ENCODE measurements around the gene ARHGAP15.

The ARHGAP15 gene

DNA sequence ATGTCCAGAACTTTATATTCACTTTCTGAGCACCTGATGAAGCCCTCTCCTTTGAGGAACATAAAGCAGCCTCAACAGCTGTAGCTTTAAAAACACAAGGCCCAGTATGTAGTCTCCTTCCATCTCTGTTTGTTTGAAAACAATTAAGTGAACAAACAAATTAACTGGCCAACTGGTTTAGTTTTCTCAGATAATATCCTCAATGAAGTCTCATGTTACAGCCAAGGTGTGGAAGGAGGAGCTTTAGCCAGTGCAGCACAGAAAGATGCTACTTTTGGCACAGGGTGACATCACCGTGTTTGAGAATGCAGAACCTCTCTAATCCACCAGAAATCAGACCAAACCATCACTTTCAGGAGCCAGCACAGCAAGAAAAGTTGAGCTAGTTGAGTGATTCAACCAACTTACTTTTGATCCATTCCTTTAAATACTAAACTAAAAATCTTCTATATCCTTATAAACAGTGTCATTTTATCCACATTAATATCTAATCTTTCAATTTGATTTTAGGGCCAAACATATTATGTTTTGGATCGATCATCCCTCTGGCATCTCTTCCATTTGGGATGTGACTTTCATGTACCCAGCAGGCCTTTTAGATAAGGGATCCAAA lies 488.7 kb downstream of the ARHGAP15 start:
- Mint-ChIP-seq H3K9me3 (ENCODE audit: low read depth) (no peaks in the 10 kb centered on the region), H3K36me3 (peaks cover 39% of the 10 kb centered on the region), H3K4me1 (ENCODE audit: low read depth) (peaks cover 41% of the 10 kb centered on the region), H3K27ac (peak overlapping the region; percentile 68), H3K4me3 (no peak overlapping the region), H3K27me3 (no peaks in the 10 kb centered on the region)

DNA sequence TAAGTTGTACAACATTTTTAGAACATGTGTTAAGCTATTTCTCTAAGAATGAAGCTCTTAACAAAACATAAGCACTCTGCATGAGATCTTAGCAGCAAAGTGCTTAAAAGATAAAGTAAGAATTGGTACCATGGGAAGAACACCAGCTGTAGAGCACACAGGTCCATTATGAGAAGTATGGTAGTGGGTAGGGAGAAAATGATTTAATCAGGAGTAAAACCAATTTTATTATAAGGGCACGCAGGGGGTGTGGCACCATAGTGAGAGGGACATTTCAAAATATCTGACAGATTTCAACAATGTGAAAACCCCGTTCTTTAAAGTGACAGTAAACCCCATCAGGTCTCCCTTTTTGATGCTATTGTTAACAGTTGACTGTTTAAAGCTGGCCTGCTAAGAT lies 492.9 kb downstream of the ARHGAP15 start:
- Mint-ChIP-seq H3K9me3 (ENCODE audit: low read depth) (no peaks in the 10 kb centered on the region), H3K27ac (no peak overlapping the region), H3K27me3 (no peaks in the 10 kb centered on the region), H3K36me3 (peaks cover 55% of the 10 kb centered on the region), H3K4me1 (ENCODE audit: low read depth) (peaks cover 5% of the 10 kb centered on the region), H3K4me3 (no peak overlapping the region)

DNA sequence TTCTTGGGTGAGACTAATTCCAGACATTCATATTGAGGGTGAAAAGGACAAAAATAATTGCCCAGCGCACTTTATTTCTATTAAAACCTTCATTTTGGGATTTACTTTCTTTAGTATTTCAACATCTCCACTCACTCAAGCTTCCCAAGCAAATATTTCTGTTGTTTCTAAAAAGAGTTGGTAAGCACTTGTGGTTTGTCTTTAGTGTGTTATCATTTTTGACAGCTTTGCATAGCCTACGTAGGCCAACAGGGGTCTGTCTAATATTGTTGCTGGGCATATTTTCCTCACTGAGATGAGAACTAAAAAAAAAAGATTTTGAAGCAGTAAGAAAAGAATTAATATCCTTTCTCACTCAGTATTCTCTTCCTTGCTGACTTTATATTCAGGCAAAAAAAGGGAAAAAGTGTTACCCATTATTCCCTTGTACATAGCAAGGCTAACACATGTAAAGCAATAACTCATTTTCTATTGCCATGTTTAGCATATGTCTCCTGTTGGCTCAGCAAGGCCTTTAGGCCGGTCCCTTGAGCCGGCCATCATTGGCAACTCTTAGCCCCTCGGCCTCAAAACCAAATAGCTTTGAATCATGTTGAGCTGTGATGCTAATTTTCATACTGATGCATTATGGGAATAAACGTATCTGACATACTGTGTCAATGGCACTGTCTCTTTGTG lies 494.2 kb downstream of the ARHGAP15 start:
- no peak overlapping the region for H3K27ac Mint-ChIP-seq
- no peak overlapping the region for H3K4me3 Mint-ChIP-seq
- H3K4me1 Mint-ChIP-seq (ENCODE audit: low read depth), result peaks cover 8% of the 10 kb centered on the region
- H3K9me3 Mint-ChIP-seq (ENCODE audit: low read depth), result no peaks in the 10 kb centered on the region
- no peaks in the 10 kb centered on the region for H3K27me3 Mint-ChIP-seq
- H3K36me3 Mint-ChIP-seq, result peaks cover 51% of the 10 kb centered on the region

DNA sequence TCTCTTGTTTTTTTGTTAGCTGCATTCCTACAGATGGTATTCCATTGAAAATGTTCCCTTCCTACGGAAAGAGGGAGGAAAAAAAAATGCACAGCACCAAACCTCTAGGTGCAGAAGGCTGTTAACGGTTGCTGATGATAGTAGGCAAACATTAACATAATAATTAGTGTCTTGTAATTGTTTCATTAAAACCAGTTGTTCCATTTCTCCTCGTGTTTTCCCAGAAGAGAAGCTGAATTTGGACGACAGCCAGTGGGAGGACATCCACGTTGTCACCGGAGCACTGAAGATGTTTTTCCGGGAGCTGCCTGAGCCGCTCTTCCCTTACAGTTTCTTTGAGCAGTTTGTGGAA lies 494.7 kb downstream of the ARHGAP15 start:
- H3K4me3 Mint-ChIP-seq, result no peak overlapping the region
- no peak overlapping the region for H3K27ac Mint-ChIP-seq
- no peaks in the 10 kb centered on the region for H3K9me3 Mint-ChIP-seq (ENCODE audit: low read depth)
- H3K27me3 Mint-ChIP-seq, result no peaks in the 10 kb centered on the region
- peaks cover 8% of the 10 kb centered on the region for H3K4me1 Mint-ChIP-seq (ENCODE audit: low read depth)
- peaks cover 56% of the 10 kb centered on the region for H3K36me3 Mint-ChIP-seq

DNA sequence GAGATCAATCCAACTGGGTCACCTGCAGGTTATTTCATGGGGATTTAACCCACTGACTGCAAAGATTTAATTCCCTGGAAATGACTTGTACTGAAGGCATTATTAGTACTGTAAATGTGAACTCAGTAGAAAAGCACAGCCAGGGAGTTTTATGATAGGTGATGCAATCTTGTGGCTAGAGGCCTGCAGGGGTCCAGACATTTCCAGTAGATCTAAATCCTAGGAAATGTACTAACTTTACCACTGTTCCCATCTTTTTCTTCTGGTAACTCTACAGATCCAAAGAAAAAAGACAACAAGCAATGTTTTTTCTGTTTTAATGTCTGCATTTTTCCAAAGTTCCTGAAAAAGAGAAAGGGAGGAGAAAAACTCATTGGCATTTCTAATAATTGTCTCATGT lies 500.1 kb downstream of the ARHGAP15 start:
- H3K36me3 Mint-ChIP-seq, result peaks cover 62% of the 10 kb centered on the region
- peaks cover 7% of the 10 kb centered on the region for H3K9me3 Mint-ChIP-seq (ENCODE audit: low read depth)
- no peak overlapping the region for H3K4me3 Mint-ChIP-seq
- no peaks in the 10 kb centered on the region for H3K27me3 Mint-ChIP-seq
- no peak overlapping the region for H3K27ac Mint-ChIP-seq
- H3K4me1 Mint-ChIP-seq (ENCODE audit: low read depth), result peaks cover 29% of the 10 kb centered on the region

DNA sequence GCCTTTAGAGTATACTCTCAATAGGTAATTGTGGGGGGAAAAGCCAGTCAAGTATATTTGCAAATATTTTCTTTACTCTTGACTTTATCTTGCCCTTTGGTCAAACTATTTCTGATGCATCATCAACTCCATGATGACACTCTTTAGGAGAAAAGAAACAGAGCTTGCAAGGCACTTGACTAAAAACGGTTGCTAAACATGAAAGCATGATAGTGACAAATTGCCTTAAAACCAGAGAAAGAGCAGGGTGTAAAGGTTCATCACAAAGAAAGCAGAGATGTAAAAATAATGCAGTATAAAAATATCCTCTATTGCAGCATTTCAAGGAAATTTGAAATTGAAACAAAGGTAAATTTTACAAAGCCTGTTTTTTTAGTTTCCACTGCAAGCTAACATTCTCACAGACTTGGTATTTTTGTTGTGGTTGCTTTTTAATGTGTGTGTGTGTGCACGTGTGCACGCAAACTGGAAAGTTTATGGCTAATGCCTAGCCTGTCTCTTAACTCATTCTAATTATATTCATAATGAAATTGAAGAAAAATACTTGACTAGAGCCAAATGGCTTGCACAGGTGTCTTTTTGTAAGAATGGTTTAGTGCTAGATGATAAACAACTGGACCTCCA lies 503.6 kb downstream of the ARHGAP15 start:
- Mint-ChIP-seq H3K27ac (peak overlapping the region; percentile 59), H3K36me3 (peaks cover 62% of the 10 kb centered on the region), H3K27me3 (no peaks in the 10 kb centered on the region), H3K4me1 (ENCODE audit: low read depth) (peaks cover 26% of the 10 kb centered on the region), H3K4me3 (no peak overlapping the region), H3K9me3 (ENCODE audit: low read depth) (peaks cover 16% of the 10 kb centered on the region)

DNA sequence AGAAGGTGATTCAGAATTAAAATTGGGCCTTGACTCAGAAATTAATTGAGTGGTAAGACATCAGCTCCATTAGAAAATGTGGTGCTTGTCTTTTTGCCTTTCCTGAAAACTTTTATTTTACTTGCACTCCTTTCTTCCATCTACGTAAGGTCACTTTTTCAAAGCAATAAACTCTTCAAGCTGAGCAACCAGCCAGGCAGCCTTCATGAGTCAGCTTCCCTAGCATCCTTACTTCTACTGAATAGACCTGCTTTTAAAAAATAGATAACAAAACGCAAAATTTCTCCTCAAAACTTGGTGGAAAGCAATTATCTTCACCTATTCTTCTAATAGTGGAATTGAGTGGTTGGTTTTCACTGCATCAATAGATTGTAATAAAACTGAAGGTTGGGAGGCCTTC lies 504.2 kb downstream of the ARHGAP15 start:
- Mint-ChIP-seq H3K4me1 (ENCODE audit: low read depth) (peaks cover 22% of the 10 kb centered on the region), H3K36me3 (peaks cover 57% of the 10 kb centered on the region), H3K27ac (peak overlapping the region; percentile 51), H3K9me3 (ENCODE audit: low read depth) (peaks cover 16% of the 10 kb centered on the region), H3K27me3 (no peaks in the 10 kb centered on the region), H3K4me3 (no peak overlapping the region)

DNA sequence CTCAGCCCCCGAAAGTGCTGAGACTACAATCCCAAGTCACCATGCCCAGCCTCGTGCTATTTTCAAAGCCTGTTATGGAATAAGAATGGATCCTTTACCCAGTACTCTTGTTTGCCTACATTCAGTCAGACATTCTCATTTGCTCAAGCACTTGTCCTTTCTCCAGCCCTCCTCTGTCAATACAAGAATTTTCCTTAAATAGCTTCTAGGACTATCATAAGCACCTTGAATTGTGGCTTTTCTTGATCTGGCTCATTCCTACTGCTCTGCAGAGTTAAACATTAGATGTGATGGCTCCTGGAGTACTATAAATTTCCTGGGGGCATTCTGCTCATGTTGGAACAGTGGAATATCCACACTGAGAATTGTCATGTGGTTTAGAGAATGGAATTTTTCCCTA lies 506.1 kb downstream of the ARHGAP15 start:
- H3K4me1 Mint-ChIP-seq (ENCODE audit: low read depth), result peaks cover 22% of the 10 kb centered on the region
- peaks cover 54% of the 10 kb centered on the region for H3K36me3 Mint-ChIP-seq
- H3K27ac Mint-ChIP-seq, result no peak overlapping the region
- peaks cover 16% of the 10 kb centered on the region for H3K9me3 Mint-ChIP-seq (ENCODE audit: low read depth)
- no peaks in the 10 kb centered on the region for H3K27me3 Mint-ChIP-seq
- H3K4me3 Mint-ChIP-seq, result no peak overlapping the region

DNA sequence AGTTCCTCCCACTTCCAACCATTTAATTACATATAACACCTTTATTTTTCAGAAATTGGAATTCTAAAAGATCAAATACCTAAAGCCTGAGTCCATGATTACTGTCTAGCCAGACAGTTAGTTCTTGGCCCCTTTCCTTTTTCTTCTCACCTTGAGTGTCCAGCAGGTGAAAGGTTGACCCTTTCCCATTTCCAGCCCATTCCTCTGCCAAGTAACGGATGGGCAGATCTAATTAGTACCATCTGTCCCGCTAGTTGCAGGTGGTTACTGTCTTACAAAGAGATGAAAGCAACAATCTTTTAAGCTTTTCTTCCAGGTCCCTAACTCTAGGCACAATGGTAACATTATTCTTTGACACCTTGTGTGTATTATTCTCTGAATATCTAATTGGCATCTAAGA lies 506.7 kb downstream of the ARHGAP15 start:
- no peak overlapping the region for H3K27ac Mint-ChIP-seq
- H3K4me3 Mint-ChIP-seq, result no peak overlapping the region
- H3K9me3 Mint-ChIP-seq (ENCODE audit: low read depth), result peaks cover 16% of the 10 kb centered on the region
- peaks cover 58% of the 10 kb centered on the region for H3K36me3 Mint-ChIP-seq
- peaks cover 20% of the 10 kb centered on the region for H3K4me1 Mint-ChIP-seq (ENCODE audit: low read depth)
- no peaks in the 10 kb centered on the region for H3K27me3 Mint-ChIP-seq

DNA sequence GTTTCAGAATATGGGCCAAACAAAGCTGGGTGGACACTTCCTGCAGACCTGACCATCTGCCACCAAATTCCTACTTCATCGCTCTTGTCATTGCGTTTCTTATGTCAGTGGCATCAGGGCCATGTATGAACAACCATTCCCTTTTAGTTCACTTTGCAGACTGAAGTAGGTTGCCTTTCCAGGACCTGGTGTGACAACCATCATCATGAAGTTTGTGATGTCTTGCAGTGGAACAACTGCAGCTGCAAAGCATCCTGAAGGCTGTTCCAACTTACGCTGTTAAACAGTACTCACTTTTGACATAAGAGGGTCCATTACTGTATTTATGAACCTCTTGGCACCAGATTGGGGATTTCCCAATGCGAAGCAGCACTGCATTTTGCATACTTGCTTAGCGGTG lies 511.6 kb downstream of the ARHGAP15 start:
- Mint-ChIP-seq H3K27ac (no peak overlapping the region), H3K9me3 (ENCODE audit: low read depth) (no peaks in the 10 kb centered on the region), H3K4me1 (ENCODE audit: low read depth) (peaks cover 10% of the 10 kb centered on the region), H3K27me3 (no peaks in the 10 kb centered on the region), H3K36me3 (peaks cover 52% of the 10 kb centered on the region), H3K4me3 (no peak overlapping the region)

DNA sequence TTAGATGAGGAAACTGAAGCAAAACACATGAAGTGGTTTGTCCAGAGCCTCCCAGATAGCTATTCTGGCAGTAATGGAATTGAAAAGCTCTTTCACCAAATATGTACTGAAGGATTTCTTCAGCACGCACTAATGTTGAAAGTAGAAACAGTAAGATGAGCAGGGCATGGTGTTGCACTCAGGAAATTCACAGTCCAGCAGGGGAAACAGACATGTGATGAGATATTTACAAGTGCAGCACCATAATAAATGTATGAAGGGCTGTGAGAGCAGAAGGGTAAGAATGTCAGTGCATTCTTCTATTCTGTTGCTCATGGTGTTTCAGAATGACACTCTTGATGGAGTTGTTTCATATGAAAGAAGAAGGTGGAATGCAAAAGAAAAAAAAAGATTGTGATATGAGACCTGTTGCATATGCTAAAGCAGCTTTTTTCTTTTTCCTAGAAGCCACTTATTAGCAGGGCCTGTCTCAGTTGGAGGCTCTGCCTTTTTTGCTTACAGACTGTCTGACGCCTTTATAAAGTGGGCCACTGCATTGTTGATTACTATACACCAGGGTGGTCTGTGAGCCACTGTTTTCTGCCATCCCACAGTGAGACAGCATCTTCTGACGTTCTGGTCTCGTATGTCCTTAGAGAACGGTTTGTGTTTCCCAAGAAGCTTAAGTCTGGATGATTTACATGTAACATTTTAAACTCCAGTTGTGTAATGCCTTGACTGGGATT lies 516.9 kb downstream of the ARHGAP15 start:
- peaks cover 10% of the 10 kb centered on the region for H3K4me1 Mint-ChIP-seq (ENCODE audit: low read depth)
- H3K36me3 Mint-ChIP-seq, result peaks cover 72% of the 10 kb centered on the region
- H3K27ac Mint-ChIP-seq, result no peak overlapping the region
- no peaks in the 10 kb centered on the region for H3K27me3 Mint-ChIP-seq
- peaks cover 19% of the 10 kb centered on the region for H3K9me3 Mint-ChIP-seq (ENCODE audit: low read depth)
- no peak overlapping the region for H3K4me3 Mint-ChIP-seq

DNA sequence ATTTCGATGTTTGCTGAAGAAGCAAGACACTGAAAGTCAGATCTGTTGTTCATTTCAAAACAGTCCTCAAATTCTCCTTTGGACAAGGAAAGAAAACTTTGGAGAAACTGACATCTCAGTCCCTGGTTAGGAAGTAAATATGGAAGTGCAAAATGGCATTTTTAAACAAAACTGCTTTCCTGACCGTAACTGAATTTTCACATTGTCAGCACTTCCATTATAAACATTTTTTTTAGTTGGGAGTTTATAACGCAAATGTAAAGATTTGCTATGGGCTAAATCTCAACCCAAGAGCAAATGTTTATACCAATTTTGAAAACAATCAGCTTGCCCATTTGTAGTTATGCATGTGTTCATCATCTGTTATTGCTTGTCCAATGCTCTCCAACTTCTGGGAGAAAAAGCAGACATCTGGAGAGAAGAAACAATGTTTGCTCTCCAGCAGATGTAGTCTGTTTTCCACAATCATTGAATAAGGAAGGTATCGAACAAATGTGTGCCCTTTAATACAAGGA lies 520.1 kb downstream of the ARHGAP15 start:
- Mint-ChIP-seq H3K9me3 (ENCODE audit: low read depth) (peaks cover 29% of the 10 kb centered on the region), H3K27me3 (no peaks in the 10 kb centered on the region), H3K4me3 (no peak overlapping the region), H3K4me1 (ENCODE audit: low read depth) (peaks cover 3% of the 10 kb centered on the region), H3K36me3 (peaks cover 73% of the 10 kb centered on the region), H3K27ac (no peak overlapping the region)

DNA sequence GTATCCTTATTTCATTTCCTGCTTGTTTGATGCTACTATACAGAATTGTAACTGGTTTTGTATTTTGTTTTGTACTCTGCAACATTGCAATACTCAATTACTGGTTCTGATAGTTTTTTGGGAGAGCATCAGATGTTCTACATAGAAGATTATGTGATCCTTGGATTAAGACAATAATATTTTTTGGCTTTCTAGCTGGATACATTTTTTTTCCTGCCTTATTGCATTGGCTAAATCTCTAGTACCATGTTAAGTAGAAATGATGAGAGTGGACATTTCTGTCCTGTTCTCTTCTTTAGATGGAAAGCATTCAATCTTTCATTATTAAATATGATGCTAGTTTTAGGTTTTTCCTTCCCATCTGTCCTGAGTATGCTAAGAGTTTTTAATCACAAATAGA lies 523.5 kb downstream of the ARHGAP15 start:
- Mint-ChIP-seq H3K36me3 (peaks cover 66% of the 10 kb centered on the region), H3K4me1 (ENCODE audit: low read depth) (peaks cover 14% of the 10 kb centered on the region), H3K27ac (no peak overlapping the region), H3K4me3 (no peak overlapping the region), H3K9me3 (ENCODE audit: low read depth) (peaks cover 29% of the 10 kb centered on the region), H3K27me3 (no peaks in the 10 kb centered on the region)

DNA sequence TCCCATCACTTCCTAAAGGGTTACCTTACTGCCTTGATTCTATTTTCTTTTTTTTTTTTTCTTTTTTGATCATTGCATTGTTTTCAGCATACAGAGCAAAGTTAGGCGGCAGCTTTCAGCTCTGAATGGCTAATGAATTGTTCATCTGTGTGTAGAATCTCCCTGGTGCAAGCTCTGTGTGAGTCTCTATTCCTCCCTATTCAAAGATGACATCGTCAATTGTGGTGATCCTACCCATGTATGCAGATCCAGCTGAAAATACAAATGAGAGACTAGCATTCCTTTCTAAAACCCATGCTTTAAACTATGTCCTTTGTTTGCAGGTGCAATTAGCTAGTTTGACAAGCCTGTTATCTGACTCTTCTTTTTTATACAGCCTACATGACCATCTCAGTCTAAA lies 539.0 kb downstream of the ARHGAP15 start:
- no peak overlapping the region for H3K4me3 Mint-ChIP-seq
- no peaks in the 10 kb centered on the region for H3K9me3 Mint-ChIP-seq (ENCODE audit: low read depth)
- H3K27me3 Mint-ChIP-seq, result no peaks in the 10 kb centered on the region
- H3K27ac Mint-ChIP-seq, result peak overlapping the region; percentile 5
- peaks cover 6% of the 10 kb centered on the region for H3K4me1 Mint-ChIP-seq (ENCODE audit: low read depth)
- H3K36me3 Mint-ChIP-seq, result peaks cover 22% of the 10 kb centered on the region

DNA sequence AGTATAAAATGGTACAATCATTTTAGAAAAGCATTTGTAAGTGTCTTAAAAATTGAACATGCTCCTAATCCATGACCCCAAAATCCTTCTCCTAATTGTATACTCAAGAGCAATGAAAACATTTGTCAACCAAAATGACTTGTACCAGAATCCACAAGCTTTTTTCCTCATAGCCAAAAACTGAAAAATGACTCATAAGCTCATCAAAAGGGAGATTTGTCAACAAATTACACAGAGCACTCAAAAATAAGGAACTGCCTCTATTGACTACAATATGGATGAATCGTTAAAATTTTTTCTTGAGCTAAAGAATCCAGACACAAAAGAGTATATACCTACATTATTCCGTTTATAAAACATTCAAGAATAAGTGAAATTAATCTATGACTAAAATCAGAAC lies 544.8 kb downstream of the ARHGAP15 start:
- no peak overlapping the region for H3K4me3 Mint-ChIP-seq
- H3K9me3 Mint-ChIP-seq (ENCODE audit: low read depth), result no peaks in the 10 kb centered on the region
- peaks cover 39% of the 10 kb centered on the region for H3K36me3 Mint-ChIP-seq
- peaks cover 27% of the 10 kb centered on the region for H3K4me1 Mint-ChIP-seq (ENCODE audit: low read depth)
- H3K27ac Mint-ChIP-seq, result no peak overlapping the region
- H3K27me3 Mint-ChIP-seq, result no peaks in the 10 kb centered on the region
